ENCODE results near the gene RAI1.

The RAI1 gene

GRCh38 chr17:17815436-17816200 lies 134.4 kb downstream of the RAI1 start:
- TF ChIP-seq CTCF (IDR thresholded peaks at IDR 0.05; ENCODE audit: control insufficient read depth, extremely low read depth, insufficient read depth): no peak
- DNase-seq (ENCODE audit: low read depth): no peak
- no peak overlapping the region for H3K4me3 ChIP-seq (ENCODE audit: low read depth, low read length)

- no peak overlapping the region for H3K4me3 ChIP-seq (ENCODE audit: low read depth, low read length)
- TF ChIP-seq CTCF (IDR thresholded peaks at IDR 0.05; ENCODE audit: control insufficient read depth, extremely low read depth, insufficient read depth): no peak
- no peak for DNase-seq (ENCODE audit: low read depth)
Observed at GRCh38 chr17:17816240-17816814, 135.1 kb downstream of the RAI1 start.

GRCh38 chr17:17816831-17817551 lies 135.7 kb downstream of the RAI1 start:
- no peak for DNase-seq (ENCODE audit: low read depth)
- no peak for TF ChIP-seq CTCF (IDR thresholded peaks at IDR 0.05; ENCODE audit: control insufficient read depth, extremely low read depth, insufficient read depth)
- no peak overlapping the region for H3K4me3 ChIP-seq (ENCODE audit: low read depth, low read length)

GRCh38 chr17:17817552-17817947 lies 136.3 kb downstream of the RAI1 start:
- no peak for DNase-seq (ENCODE audit: low read depth)
- no peak for TF ChIP-seq CTCF (IDR thresholded peaks at IDR 0.05; ENCODE audit: control insufficient read depth, extremely low read depth, insufficient read depth)
- H3K4me3 ChIP-seq (ENCODE audit: low read depth, low read length): no peak overlapping the region

GRCh38 chr17:17818088-17818526 lies 136.8 kb downstream of the RAI1 start:
- TF ChIP-seq CTCF (IDR thresholded peaks at IDR 0.05; ENCODE audit: control insufficient read depth, extremely low read depth, insufficient read depth): no peak
- DNase-seq (ENCODE audit: low read depth): no peak
- H3K4me3 ChIP-seq (ENCODE audit: low read depth, low read length): no peak overlapping the region

GRCh38 chr17:17819111-17819510 lies 137.9 kb downstream of the RAI1 start:
- TF ChIP-seq CTCF (IDR thresholded peaks at IDR 0.05; ENCODE audit: control insufficient read depth, extremely low read depth, insufficient read depth): no peak
- no peak overlapping the region for H3K4me3 ChIP-seq (ENCODE audit: low read depth, low read length)
- DNase-seq (ENCODE audit: low read depth): no peak
